ENCODE measurements around the gene GPER1.

- TF ChIP-seq, protein P1, sequence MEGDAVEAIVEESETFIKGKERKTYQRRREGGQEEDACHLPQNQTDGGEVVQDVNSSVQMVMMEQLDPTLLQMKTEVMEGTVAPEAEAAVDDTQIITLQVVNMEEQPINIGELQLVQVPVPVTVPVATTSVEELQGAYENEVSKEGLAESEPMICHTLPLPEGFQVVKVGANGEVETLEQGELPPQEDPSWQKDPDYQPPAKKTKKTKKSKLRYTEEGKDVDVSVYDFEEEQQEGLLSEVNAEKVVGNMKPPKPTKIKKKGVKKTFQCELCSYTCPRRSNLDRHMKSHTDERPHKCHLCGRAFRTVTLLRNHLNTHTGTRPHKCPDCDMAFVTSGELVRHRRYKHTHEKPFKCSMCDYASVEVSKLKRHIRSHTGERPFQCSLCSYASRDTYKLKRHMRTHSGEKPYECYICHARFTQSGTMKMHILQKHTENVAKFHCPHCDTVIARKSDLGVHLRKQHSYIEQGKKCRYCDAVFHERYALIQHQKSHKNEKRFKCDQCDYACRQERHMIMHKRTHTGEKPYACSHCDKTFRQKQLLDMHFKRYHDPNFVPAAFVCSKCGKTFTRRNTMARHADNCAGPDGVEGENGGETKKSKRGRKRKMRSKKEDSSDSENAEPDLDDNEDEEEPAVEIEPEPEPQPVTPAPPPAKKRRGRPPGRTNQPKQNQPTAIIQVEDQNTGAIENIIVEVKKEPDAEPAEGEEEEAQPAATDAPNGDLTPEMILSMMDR (IDR thresholded peaks at IDR 0.05 in 2 of 3, conservative IDR thresholded peaks at IDR 0.05 in 1 of 3; ENCODE audit: borderline replicate concordance in 1 of 3, insufficient read depth in 1 of 3, low read depth in 2 of 3, low read length in 2 of 3) = no peak
- TF ChIP-seq POLR2A (IDR thresholded peaks at IDR 0.05; ENCODE audit: borderline replicate concordance, extremely low read depth, insufficient read depth, insufficient read length) = no peak
- no peak for TF ChIP-seq MAX (IDR thresholded peaks at IDR 0.05)
- TF ChIP-seq EZH2 (IDR thresholded peaks at IDR 0.05) = no peak
- no peak for TF ChIP-seq CEBPB (IDR thresholded peaks at IDR 0.05; ENCODE audit: low read depth)
- TF ChIP-seq, protein P2, sequence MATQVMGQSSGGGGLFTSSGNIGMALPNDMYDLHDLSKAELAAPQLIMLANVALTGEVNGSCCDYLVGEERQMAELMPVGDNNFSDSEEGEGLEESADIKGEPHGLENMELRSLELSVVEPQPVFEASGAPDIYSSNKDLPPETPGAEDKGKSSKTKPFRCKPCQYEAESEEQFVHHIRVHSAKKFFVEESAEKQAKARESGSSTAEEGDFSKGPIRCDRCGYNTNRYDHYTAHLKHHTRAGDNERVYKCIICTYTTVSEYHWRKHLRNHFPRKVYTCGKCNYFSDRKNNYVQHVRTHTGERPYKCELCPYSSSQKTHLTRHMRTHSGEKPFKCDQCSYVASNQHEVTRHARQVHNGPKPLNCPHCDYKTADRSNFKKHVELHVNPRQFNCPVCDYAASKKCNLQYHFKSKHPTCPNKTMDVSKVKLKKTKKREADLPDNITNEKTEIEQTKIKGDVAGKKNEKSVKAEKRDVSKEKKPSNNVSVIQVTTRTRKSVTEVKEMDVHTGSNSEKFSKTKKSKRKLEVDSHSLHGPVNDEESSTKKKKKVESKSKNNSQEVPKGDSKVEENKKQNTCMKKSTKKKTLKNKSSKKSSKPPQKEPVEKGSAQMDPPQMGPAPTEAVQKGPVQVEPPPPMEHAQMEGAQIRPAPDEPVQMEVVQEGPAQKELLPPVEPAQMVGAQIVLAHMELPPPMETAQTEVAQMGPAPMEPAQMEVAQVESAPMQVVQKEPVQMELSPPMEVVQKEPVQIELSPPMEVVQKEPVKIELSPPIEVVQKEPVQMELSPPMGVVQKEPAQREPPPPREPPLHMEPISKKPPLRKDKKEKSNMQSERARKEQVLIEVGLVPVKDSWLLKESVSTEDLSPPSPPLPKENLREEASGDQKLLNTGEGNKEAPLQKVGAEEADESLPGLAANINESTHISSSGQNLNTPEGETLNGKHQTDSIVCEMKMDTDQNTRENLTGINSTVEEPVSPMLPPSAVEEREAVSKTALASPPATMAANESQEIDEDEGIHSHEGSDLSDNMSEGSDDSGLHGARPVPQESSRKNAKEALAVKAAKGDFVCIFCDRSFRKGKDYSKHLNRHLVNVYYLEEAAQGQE (IDR thresholded peaks at IDR 0.05; ENCODE audit: low read depth) = no peak
- TF ChIP-seq SIN3A (IDR thresholded peaks at IDR 0.05; ENCODE audit: low read depth) = no peak
- TF ChIP-seq EGR1 (IDR thresholded peaks at IDR 0.05; ENCODE audit: low read depth) = no peak
- TF ChIP-seq ZNF274 (IDR thresholded peaks at IDR 0.05; ENCODE audit: low read depth, low read length) = no peak
Observed at GRCh38 chr7:1106063-1106792, 18.3 kb downstream of the GPER1 start.
